ENCODE results near the gene PHF13.

PHF13 gene

GRCh38 chr1:6613361-6614018 is at the start of gene PHF13:
Gene PHF13, plus strand, starts transcription at chr1:6613731. Its CDS starts 336 bp downstream, at chr1:6614067.
- peak; percentile 100 for DNase-seq

- DNase-seq, result no peak
These were observed 44.5 kb upstream of the PHF13 start for GRCh38 chr1:6569033-6569432.

GRCh38 chr1:6570100-6570499 is 43.4 kb upstream of the PHF13 start:
- no peak for DNase-seq

- DNase-seq, result no peak
These were observed 42.5 kb upstream of the PHF13 start for GRCh38 chr1:6570987-6571386.

GRCh38 chr1:6572653-6573383 is 40.7 kb upstream of the PHF13 start:
- no peak for DNase-seq

- no peak for DNase-seq
These were observed 39.4 kb upstream of the PHF13 start for GRCh38 chr1:6574025-6574620.

GRCh38 chr1:6574818-6575217 is 38.7 kb upstream of the PHF13 start:
- no peak for DNase-seq

- no peak for DNase-seq
These were observed 35.6 kb upstream of the PHF13 start for GRCh38 chr1:6577831-6578525.

GRCh38 chr1:6578624-6579373 is 34.7 kb upstream of the PHF13 start:
- DNase-seq, result no peak

- peak; percentile 99 for DNase-seq
These were observed 34.0 kb upstream of the PHF13 start, which contains the start of gene ZBTB48 for GRCh38 chr1:6579374-6580118. Gene ZBTB48, plus strand, starts transcription at chr1:6579994. Its CDS starts 616 bp downstream, at chr1:6580610.

- no peak for DNase-seq
These were observed 33.4 kb upstream of the PHF13 start for GRCh38 chr1:6580119-6580592.

GRCh38 chr1:6580593-6581409 is 32.7 kb upstream of the PHF13 start:
- no peak for DNase-seq

GRCh38 chr1:6581561-6582305 is 31.8 kb upstream of the PHF13 start:
- no peak for DNase-seq

GRCh38 chr1:6582370-6582769 is 31.2 kb upstream of the PHF13 start:
- DNase-seq, result no peak

- DNase-seq, result no peak
These were observed 29.1 kb upstream of the PHF13 start for GRCh38 chr1:6584126-6585080.

- no peak for DNase-seq
These were observed 28.3 kb upstream of the PHF13 start for GRCh38 chr1:6585081-6585722.

GRCh38 chr1:6585841-6586240 is 27.7 kb upstream of the PHF13 start:
- no peak for DNase-seq

- no peak for DNase-seq
These were observed 27.1 kb upstream of the PHF13 start for GRCh38 chr1:6586404-6586816.
